ENCODE results near the gene KLHL10. TPM values are rescaled to one million over a fixed set of nuclear protein-coding genes. Genes with fewer than 3 reads are reported as not detected.

KLHL10 gene
- not detected for total RNA-seq

DNA sequence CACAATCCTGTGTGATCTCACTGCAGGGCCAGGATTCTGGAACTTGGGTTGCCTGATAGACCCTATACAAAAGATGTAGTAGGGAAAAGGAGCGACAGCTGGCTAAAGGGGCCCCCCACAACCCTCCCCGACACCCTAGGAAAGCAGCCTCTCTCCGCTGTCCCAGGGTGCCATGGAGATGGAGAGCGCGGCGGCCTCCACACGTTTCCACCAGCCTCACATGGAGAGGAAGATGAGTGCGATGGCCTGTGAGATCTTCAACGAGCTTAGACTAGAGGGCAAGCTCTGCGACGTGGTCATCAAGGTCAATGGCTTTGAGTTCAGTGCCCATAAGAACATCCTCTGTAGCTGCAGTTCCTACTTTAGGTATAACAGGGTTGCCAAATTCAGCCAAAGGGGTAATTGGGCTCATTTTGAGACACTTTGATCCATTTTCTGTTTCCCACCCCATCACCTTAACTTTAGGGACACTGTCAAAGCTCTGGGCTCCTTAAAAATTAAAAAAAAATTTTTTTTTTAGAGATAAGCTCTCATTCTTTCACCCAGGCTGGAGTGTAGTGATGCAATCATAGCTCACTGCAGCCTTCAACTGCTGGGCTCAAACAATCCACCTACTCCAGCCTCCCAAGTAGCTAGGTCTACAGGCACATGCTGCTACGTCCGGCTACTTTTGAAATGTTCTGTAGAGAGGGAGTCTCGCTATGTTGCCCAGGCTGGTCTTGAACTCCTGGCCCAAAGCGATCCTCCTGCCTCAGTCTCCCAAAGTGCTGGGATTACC, at the start of gene KLHL10:
Gene KLHL10, plus strand, starts transcription at position 65 of the 778 bp plus-strand sequence. Its CDS starts 108 bp downstream, at position 173.
- H3K4me3 ChIP-seq: no peak within 1 kb of the TSS
- TF ChIP-seq, protein P1, sequence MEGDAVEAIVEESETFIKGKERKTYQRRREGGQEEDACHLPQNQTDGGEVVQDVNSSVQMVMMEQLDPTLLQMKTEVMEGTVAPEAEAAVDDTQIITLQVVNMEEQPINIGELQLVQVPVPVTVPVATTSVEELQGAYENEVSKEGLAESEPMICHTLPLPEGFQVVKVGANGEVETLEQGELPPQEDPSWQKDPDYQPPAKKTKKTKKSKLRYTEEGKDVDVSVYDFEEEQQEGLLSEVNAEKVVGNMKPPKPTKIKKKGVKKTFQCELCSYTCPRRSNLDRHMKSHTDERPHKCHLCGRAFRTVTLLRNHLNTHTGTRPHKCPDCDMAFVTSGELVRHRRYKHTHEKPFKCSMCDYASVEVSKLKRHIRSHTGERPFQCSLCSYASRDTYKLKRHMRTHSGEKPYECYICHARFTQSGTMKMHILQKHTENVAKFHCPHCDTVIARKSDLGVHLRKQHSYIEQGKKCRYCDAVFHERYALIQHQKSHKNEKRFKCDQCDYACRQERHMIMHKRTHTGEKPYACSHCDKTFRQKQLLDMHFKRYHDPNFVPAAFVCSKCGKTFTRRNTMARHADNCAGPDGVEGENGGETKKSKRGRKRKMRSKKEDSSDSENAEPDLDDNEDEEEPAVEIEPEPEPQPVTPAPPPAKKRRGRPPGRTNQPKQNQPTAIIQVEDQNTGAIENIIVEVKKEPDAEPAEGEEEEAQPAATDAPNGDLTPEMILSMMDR (IDR thresholded peaks at IDR 0.05): no peak
- DNase-seq: no peak

DNA sequence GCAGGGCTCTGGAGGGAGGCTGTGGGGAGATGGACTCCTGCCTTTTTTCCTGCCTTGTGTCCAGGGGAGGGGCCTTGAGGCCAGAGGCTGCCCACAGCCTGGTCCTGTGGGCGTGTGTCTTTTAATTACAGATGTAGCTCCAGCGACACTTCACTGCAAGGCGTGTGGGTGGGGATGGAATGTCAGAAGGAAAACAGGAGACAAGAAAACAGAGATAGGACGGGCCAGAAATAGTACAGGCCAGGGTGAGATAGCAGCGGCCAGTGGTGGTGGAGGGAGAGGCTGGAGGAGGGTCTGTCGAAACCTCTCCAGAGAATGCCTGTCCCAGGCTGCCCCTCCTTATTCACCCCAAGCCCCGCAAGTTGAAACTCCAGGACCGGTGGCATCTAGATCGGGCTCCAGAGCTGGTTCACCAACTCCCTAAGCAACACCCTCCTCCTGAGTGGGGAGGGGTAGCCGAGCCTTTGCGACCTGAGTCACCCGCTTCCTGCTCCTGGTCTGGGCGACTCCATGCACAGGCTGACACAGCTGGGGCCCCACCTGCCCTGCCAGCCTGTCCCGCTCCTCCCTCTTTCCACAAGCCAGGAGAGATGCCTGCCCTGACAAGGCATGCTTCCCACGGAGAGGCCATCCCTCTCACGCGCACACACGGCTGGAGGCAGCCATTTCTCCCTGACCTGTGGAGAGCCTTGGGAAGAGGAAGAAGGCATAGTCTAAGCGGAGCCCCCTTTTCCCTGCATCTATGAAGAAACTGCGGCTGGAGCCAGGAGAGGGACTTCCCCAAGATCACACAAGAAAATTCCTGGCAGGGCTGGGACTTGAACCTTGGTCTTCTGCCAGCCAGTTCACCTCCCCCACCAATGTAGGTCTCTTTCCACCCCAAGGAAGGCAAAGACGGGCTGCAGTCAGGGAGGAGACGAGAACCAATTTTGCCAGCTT, 44.5 kb upstream of the KLHL10 start:
- no peak overlapping the region for H3K4me3 ChIP-seq
- H3K36me3 ChIP-seq: no peaks in the 10 kb centered on the region
- no peaks in the 10 kb centered on the region for H3K27me3 ChIP-seq
- no peaks in the 10 kb centered on the region for H3K9me3 ChIP-seq
- peak; percentile 86 for DNase-seq
- peak overlapping the region; percentile 41 to 82 for H3K9ac ChIP-seq (ENCODE audit: low read depth in 2 of 2, low read length in 2 of 2)
- TF ChIP-seq, protein P1 (IDR thresholded peaks at IDR 0.05): no peak
- intact Hi-C loops (cut with DNase I): no loop called here
- H3K27ac ChIP-seq: peak overlapping the region; percentile 79
- H3K4me1 ChIP-seq: peaks cover 16% of the 10 kb centered on the region

More for the DNA sequence above, at the start of gene KLHL10:
- Histone ChIP-seq H3K9ac (ENCODE audit: low read depth in 2 of 2, low read length in 2 of 2) (no peak within 1 kb of the TSS), H3K27ac (no peak within 1 kb of the TSS), H3K36me3 (no peaks in the 10 kb centered on the region), H3K4me1 (no peaks in the 10 kb centered on the region), H3K9me3 (no peaks in the 10 kb centered on the region), H3K27me3 (no peaks in the 10 kb centered on the region)
- intact Hi-C loops (cut with DNase I): no loop called here

GRCh38 chr17:41793784-41794539, 43.7 kb upstream of the KLHL10 start:
- H3K4me3 ChIP-seq: no peak overlapping the region
- H3K4me1 ChIP-seq: peaks cover 16% of the 10 kb centered on the region

GRCh38 chr17:41794540-41794975, 43.1 kb upstream of the KLHL10 start:
- DNase-seq: no peak
- Histone ChIP-seq H3K27me3 (no peaks in the 10 kb centered on the region), H3K36me3 (no peaks in the 10 kb centered on the region), H3K4me3 (no peak overlapping the region), H3K9ac (ENCODE audit: low read depth in 2 of 2, low read length in 2 of 2) (no peak overlapping the region), H3K9me3 (no peaks in the 10 kb centered on the region), H3K4me1 (peaks cover 16% of the 10 kb centered on the region), H3K27ac (peak overlapping the region; percentile 79)
- TF ChIP-seq, protein P1 (IDR thresholded peaks at IDR 0.05): no peak
- intact Hi-C loops (cut with DNase I): no loop called here

More at GRCh38 chr17:41793784-41794539, 43.7 kb upstream of the KLHL10 start:
- Histone ChIP-seq H3K9me3 (no peaks in the 10 kb centered on the region), H3K27me3 (no peaks in the 10 kb centered on the region), H3K36me3 (no peaks in the 10 kb centered on the region), H3K27ac (peak overlapping the region; percentile 79), H3K9ac (ENCODE audit: low read depth in 2 of 2, low read length in 2 of 2) (peak overlapping the region; percentile 41 to 82)
- intact Hi-C loops (cut with DNase I): no loop called here
- TF ChIP-seq, protein P1 (IDR thresholded peaks at IDR 0.05): no peak
- DNase-seq: peak; percentile 62
